K562 (cell line): Measurements from ENCODE around the gene CXCR5. TPM values are rescaled to one million over a fixed set of nuclear protein-coding genes. Genes with fewer than 3 reads are reported as not detected.

Experiments used
- ATAC-seq: fragments of 200-7000 bp; cut with Tn5 transposase; 3 replicates; pipeline ENCODE4 v1.9.1; 2020; ENCODE audit warnings: moderate library complexity
- BruUV-seq: library from RNA; stranded (reverse); fragments of 400-500 nt; replicated peaks from 2 replicates; lab custom pipeline; 2021; lab: Mats Ljungman, UMichigan
- CTCF ChIA-PET: fragments of 300-600 bp; formaldehyde crosslinking; extraction: SDS; loops from one replicate; lab custom pipeline; 2021; ENCODE audit warnings: low intra/inter-chr PET ratio; lab: Yijun Ruan, JAX
- POLR2A ChIA-PET: fragments of 300-600, 350-650 bp; sonication (Branson Sonifier 250); formaldehyde crosslinking; extraction: SDS; loops from one replicate; lab custom pipeline; 2021; ENCODE audit warnings: antibody characterized with exemption, inconsistent platforms; lab: Yijun Ruan, JAX
- DNase-seq, 4 experiments: peaks; one replicate each; pipeline versions ENCODE4 v3.0.0 to v3.0.0-alpha.2; 2011 to 2018; ENCODE audit warnings: low spot score in 3 of 4, mixed read lengths in 3 of 4; ENCODE audit errors: extremely low read depth in 1 of 4
- FAIRE-seq: peaks from 2 replicates; lab custom pipeline; 2011; peaks lifted over from hg19 to GRCh38; lab: Jason Lieb, UNC
- H2AFZ ChIP-seq: 2 replicates; pipeline ENCODE4 v1.6.0; 2011; ENCODE audit warnings: low read depth, low read length, control low read depth, inconsistent platforms
- H3K27ac ChIP-seq: fragments of 200-600 bp; 3 replicates; pipeline ENCODE4 v1.8.0; 2011; ENCODE audit warnings: low read depth, mild to moderate bottlenecking, control low read depth, inconsistent platforms, low read length, moderate library complexity, mixed read lengths; ENCODE audit errors: extremely low read depth
- H3K27me3 ChIP-seq, 2 experiments: fragments of 300-600 bp in 1 of 2; 2 replicates in 1 of 2; 3 replicates in 1 of 2; pipeline versions ENCODE4 v1.6.0 to v1.8.0; 2011; ENCODE audit warnings: inconsistent platforms in 2 of 2, low read length in 2 of 2, mild to moderate bottlenecking in 1 of 2, mixed read lengths in 1 of 2, moderate library complexity in 1 of 2; ENCODE audit not compliant: control insufficient read depth in 2 of 2, insufficient read depth in 2 of 2
- H3K36me3 ChIP-seq: fragments of 300-600 bp; 3 replicates; pipeline ENCODE4 v1.8.0; 2011; ENCODE audit warnings: mild to moderate bottlenecking, low read length, inconsistent platforms; ENCODE audit not compliant: control insufficient read depth, insufficient read depth
- H3K4me1 ChIP-seq, 2 experiments: fragments of 200-600 bp in 1 of 2; replicated peaks in 1 of 2; 2 replicates in 1 of 2; 3 replicates in 1 of 2; pipeline versions ENCODE4 v1.5.1 to v1.8.0; 2011; ENCODE audit warnings: inconsistent platforms in 2 of 2, low read length in 2 of 2, mild to moderate bottlenecking in 1 of 2, mixed read lengths in 1 of 2, moderate library complexity in 1 of 2; ENCODE audit not compliant: control insufficient read depth in 2 of 2, insufficient read depth in 2 of 2
- H3K4me2 ChIP-seq: 2 replicates; pipeline ENCODE4 v1.6.1; 2011; ENCODE audit warnings: low read length, control low read depth, inconsistent platforms, mixed read lengths; ENCODE audit not compliant: insufficient read depth
- H3K4me3 ChIP-seq: fragments of 200-600 bp; sonication (generic), shearing (Covaris generic); 2 replicates; pipeline ENCODE4 v1.5.1; 2016; ENCODE audit warnings: control low read depth, inconsistent platforms
- H3K79me2 ChIP-seq: fragments of 200-600 bp; 3 replicates; pipeline ENCODE4 v1.8.0; 2011; ENCODE audit warnings: low read length, inconsistent platforms; ENCODE audit not compliant: control insufficient read depth, insufficient read depth
- H3K9ac ChIP-seq, 2 experiments: 2 replicates each; pipeline versions ENCODE4 v1.6.0 to v1.6.1; 2011; ENCODE audit warnings: low read depth in 2 of 2, low read length in 2 of 2, control low read depth in 1 of 2, inconsistent platforms in 1 of 2, mild to moderate bottlenecking in 1 of 2, mixed read lengths in 1 of 2; ENCODE audit not compliant: insufficient read depth in 1 of 2
- H3K9me1 ChIP-seq: one replicate; pipeline ENCODE4 v1.6.0; 2011; ENCODE audit warnings: inconsistent platforms, mild to moderate bottlenecking, low read length, moderate library complexity; ENCODE audit not compliant: control insufficient read depth, insufficient read depth
- H3K9me3 ChIP-seq: replicated peaks from 2 replicates; pipeline ENCODE4 v1.5.1; 2011; ENCODE audit warnings: low read depth, low read length, inconsistent platforms; ENCODE audit not compliant: control insufficient read depth, insufficient read depth
- H4K20me1 ChIP-seq: replicated peaks from 2 replicates; pipeline ENCODE4 v1.6.1; 2011; ENCODE audit warnings: low read length, inconsistent platforms, mixed read lengths; ENCODE audit not compliant: control insufficient read depth, insufficient read depth
- ATF7 ChIP-seq: fragments of 450-650 bp; IDR thresholded peaks from 2 replicates; pipeline ENCODE4 v1.7.1; 2014; ENCODE audit warnings: mild to moderate bottlenecking, moderate library complexity
- CEBPG ChIP-seq, 3 experiments: fragments of 200-800 bp in 1 of 3; sonication (Bioruptor generic) in 1 of 3; sonication (generic) in 1 of 3; formaldehyde crosslinking in 1 of 3; IDR thresholded peaks in 2 of 3; conservative IDR thresholded peaks in 1 of 3; 2 replicates each; pipeline versions ENCODE4 v1.6.1 to v1.8.0; 2016 to 2022; ENCODE audit warnings: missing compliant biosample characterization in 2 of 3, missing genetic modification characterization in 2 of 3, mild to moderate bottlenecking in 1 of 3, missing genetic modification reagents in 1 of 3
- STAG1 ChIP-seq: sonication (generic); formaldehyde crosslinking; IDR thresholded peaks from 2 replicates; pipeline ENCODE4 v1.5.0; 2020; ENCODE audit warnings: missing genetic modification reagents, borderline replicate concordance
- TAF9B ChIP-seq: fragments of 450-650 bp; IDR thresholded peaks from 2 replicates; pipeline ENCODE4 v1.6.1; 2018; ENCODE audit warnings: mild to moderate bottlenecking; ENCODE audit not compliant: partially characterized antibody
- TFE3 ChIP-seq: fragments of 450-650 bp; formaldehyde crosslinking; IDR thresholded peaks from 2 replicates; pipeline ENCODE4 v1.4.0; 2020; ENCODE audit warnings: mild to moderate bottlenecking, mixed read lengths
- ZNF311 ChIP-seq: fragments of 250-450 bp; sonication (Bioruptor Pico); IDR thresholded peaks from 2 replicates; pipeline ENCODE4 v1.4.0; 2020; ENCODE audit warnings: mild to moderate bottlenecking, moderate library complexity
- WGBS: fragments of 100-300 bp; shearing (Covaris generic); methylation state at CpG from one replicate; pipeline ENCODE4 v1.1.6; 2016; ENCODE audit warnings: low coverage, mixed read lengths; ENCODE audit not compliant: insufficient coverage; ENCODE audit errors: missing lambda C conversion rate; 5-methylcytosine and 5-hydroxymethylcytosine counted together
- in situ Hi-C: fragments of 300-500 bp; cut with MboI; formaldehyde crosslinking; loops from 4 replicates; pipeline ENCODE4 v1.15.0; 2018; ENCODE audit warnings: inconsistent platforms, mixed read lengths
- intact Hi-C: fragments of 100-400 bp; cut with micrococcal nuclease; formaldehyde crosslinking; loops from 2 replicates; pipeline ENCODE4 v1.14.2; 2022
- polyA plus RNA-seq, 8 experiments: library from polyadenylated mRNA; depleted of rRNA in 4 of 8; stranded (reverse) in 5 of 8; unstranded in 3 of 8; fragments of >200 nt; fragmentation: Nextera tagmentation in 2 of 8; fragmentation: Illumina TruSeq in 1 of 8; extraction: Ambion mirVana in 2 of 8; extraction: Trizol in 1 of 8; gene quantifications; 2 replicates each; pipeline versions ENCODE4 v1.2.1 to v1.2.3, GENCODE V29; 2011 to 2014; ENCODE audit warnings: inconsistent platforms in 1 of 8, missing spikeins in 1 of 8
- total RNA-seq, 7 experiments: library from RNA; depleted of rRNA in 6 of 7; stranded (reverse); fragments of >200 nt in 6 of 7; fragmentation: Illumina TruSeq in 2 of 7; extraction: Trizol in 2 of 7; gene quantifications; 2 replicates each; pipeline versions ENCODE4 v1.2.1 to v1.2.3, GENCODE V29; 2011 to 2021; ENCODE audit warnings: low replicate concordance in 1 of 7

CXCR5 gene
- total and polyA plus RNA-seq, 9 of the 15 experiments (the other 6 are each of a cell fraction or from before 2014, with no cell fraction given) = 0.03 to 0.06 TPM; not detected in 7

DNA sequence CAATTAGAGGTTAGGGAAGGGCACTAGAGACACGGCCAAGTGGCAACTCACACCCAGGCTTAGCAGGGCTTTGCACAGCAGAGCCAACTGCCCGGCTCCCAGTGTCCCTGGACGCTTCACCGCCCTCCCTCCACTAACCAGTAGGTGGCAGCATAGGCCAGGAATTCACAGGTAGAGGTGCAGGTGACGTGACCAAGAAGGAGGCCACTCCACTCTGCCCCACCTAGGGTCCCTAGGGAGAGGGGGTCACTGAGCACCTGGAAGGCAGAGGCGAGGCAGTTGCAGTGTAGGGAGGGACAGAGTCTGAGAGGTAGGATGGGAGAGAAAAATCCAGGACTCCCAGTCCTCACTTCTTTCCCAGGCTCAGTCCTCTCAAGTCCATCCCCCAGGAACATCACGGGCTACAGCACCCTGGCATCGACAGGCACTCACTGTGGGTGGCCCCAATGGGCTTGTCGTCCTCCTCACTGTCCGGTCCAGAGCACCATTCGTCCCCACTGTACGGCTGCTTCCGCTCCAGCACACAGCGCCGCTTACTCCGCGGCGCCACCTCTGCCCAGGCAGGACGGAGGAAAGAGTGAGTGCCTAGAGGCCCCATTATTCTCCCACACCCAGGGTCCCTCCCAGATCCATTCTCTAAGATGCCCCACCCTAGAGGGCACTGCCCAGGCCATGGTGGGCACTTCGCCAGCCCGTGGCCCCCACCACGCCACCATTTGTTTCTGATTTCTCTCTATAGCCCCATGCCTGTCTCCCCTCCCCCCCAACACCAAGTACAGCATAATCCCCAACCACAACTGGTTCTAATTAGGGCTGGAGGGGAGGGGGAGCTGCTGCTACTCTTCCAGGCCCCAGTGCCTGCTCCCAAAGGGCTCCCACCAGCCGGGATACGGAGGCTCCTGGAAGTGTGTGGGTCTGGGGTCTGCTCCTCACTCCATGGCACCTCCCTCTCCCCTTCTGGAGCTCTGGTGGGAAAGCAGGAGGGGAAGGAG is 23.7 kb downstream of the CXCR5 start (continued):
- no peak for TF ChIP-seq ZNF311
- no peak for TF ChIP-seq CEBPG (CRISPR knock-in tag; IDR thresholded peaks at IDR 0.05)
- no peak for TF ChIP-seq CEBPG (tag; conservative IDR thresholded peaks at IDR 0.05 in 1 of 2, IDR thresholded peaks at IDR 0.05 in 1 of 2)
- peak; percentile 91 for TF ChIP-seq STAG1 (CRISPR knock-in tag)
- peak; percentile 89 for TF ChIP-seq ATF7
- TF ChIP-seq TAF9B = no peak

GRCh38 chr11:118908264-118908663 is 24.6 kb downstream of the CXCR5 start:
- Histone ChIP-seq H4K20me1 (no peaks in the 10 kb centered on the region), H3K27me3 (no peaks in the 10 kb centered on the region; a peak in 1 of 5 replicates), H3K4me2 (no peak overlapping the region), H3K4me3 (no peak overlapping the region), H3K79me2 (peaks cover 31% of the 10 kb centered on the region), H3K9ac (no peak overlapping the region), H3K36me3 (peaks cover 35% of the 10 kb centered on the region; the same call in 2 of the 3 replicates), H2AFZ (no peak overlapping the region), H3K27ac (no peak overlapping the region), H3K4me1 (peaks cover 33 to 59% of the 10 kb centered on the region in 2 experiments), H3K9me1 (peaks cover 5% of the 10 kb centered on the region), H3K9me3 (no peaks in the 10 kb centered on the region; the same call in none of the 2 replicates)
- no peak for ATAC-seq
- WGBS = 78% methylated on average over 9 of the region's 13 CpGs
- TF ChIP-seq TFE3 (CRISPR knock-in tag) = no peak
- DNase-seq = no peak
- ChIA-PET POLR2A (no interaction called here), CTCF (interaction anchor here (2.4 to 2.7 kb wide), 2 partner anchors 18 to 48 kb away, joined by 13 to 18 read pairs; partner anchors contain the start of genes BCL9L and UPK2)
- in situ Hi-C loops = no loop called here
- intact Hi-C loops = no loop called here
- no peak for FAIRE-seq
- BruUV-seq = no TSS peak
